ENCODE measurements around the gene TTBK1.

The TTBK1 gene

DNA sequence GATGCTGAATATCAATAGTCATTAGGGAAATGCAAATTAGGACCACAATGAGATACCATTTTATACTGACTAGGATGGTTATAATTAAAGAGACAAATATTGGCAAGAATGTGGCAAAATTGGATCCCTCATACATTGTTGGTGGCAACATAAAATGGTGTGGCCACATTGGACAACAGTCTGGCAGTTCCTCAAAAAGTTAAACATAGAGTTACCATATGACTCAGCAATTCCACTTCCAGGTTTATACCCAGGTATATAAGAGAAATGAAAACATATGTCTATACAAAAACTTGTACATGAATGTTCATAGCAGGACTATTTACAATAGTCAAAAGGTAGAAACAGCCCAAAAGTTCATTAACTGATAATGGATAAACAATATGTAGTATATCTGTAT is 67.3 kb downstream of the TTBK1 start:
- no peak for DNase-seq (ENCODE audit: extremely low spot score)
- ChIA-PET CTCF (interaction anchor here (1.4 kb wide), 1 partner anchor 79 kb away, joined by 3 read pairs; no protein-coding TSS in a partner anchor), POLR2A (no interaction called here)
- TF ChIP-seq, protein P1, sequence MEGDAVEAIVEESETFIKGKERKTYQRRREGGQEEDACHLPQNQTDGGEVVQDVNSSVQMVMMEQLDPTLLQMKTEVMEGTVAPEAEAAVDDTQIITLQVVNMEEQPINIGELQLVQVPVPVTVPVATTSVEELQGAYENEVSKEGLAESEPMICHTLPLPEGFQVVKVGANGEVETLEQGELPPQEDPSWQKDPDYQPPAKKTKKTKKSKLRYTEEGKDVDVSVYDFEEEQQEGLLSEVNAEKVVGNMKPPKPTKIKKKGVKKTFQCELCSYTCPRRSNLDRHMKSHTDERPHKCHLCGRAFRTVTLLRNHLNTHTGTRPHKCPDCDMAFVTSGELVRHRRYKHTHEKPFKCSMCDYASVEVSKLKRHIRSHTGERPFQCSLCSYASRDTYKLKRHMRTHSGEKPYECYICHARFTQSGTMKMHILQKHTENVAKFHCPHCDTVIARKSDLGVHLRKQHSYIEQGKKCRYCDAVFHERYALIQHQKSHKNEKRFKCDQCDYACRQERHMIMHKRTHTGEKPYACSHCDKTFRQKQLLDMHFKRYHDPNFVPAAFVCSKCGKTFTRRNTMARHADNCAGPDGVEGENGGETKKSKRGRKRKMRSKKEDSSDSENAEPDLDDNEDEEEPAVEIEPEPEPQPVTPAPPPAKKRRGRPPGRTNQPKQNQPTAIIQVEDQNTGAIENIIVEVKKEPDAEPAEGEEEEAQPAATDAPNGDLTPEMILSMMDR (IDR thresholded peaks at IDR 0.05; ENCODE audit: control extremely low read depth, extremely low read depth, low read depth, missing control alignments): no peak

DNA sequence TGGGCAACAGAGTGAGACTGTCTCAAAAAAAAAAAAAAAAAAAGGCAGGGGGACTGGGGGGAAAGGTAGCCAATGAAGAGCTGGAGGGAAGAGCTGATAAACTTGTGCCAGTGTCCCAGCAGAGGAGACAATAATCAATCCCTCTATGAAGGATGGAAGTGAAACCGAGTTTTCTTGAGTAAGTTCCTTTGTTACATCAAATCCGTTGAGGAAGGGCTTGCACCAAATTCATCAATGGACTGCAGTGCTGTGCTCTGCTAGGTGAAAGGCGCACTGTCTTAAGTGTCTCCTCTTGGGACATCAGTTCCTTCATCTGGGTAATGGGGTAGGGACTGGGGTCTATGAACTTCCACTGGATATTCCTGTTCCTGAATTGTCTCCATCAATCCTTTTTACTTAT is 68.4 kb downstream of the TTBK1 start:
- DNase-seq (ENCODE audit: extremely low spot score): no peak
- ChIA-PET CTCF (interaction anchor here (1.4 to 1.7 kb wide), 3 partner anchors 11 to 200 kb away, joined by 3 read pairs; no protein-coding TSS in a partner anchor), POLR2A (no interaction called here)
- TF ChIP-seq, protein P1 (IDR thresholded peaks at IDR 0.05; ENCODE audit: control extremely low read depth, extremely low read depth, low read depth, missing control alignments): no peak

DNA sequence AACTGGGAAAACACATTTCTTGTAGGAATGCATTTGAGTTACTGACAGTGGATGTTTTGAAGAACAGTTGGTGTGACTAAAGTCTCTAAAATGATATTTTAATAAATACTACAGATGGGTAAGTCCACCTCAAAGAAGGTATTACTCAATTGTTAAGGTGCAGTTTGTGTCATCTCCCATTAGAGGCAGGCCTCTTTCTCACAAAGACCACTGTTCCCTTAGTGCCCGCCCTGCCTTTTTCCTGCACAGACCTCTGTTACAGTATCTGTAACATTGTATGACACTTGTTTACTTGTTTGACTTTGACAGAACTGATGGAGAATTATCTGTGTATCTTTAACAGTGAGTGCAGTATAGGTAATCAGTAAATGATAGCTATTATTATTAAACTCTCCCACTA is 70.5 kb downstream of the TTBK1 start:
- ChIA-PET POLR2A (interaction anchor here (0.6 to 1.1 kb wide), 2 partner anchors 8 to 164 kb away, joined by 4 to 6 read pairs; partner anchors contain the start of gene TJAP1), CTCF (interaction anchor here (1.0 to 3.3 kb wide), 10 partner anchors 9 to 158 kb away, joined by 3 to 11 read pairs (median 4); no protein-coding TSS in a partner anchor)
- DNase-seq (ENCODE audit: extremely low spot score): no peak
- TF ChIP-seq, protein P1 (IDR thresholded peaks at IDR 0.05; ENCODE audit: control extremely low read depth, extremely low read depth, low read depth, missing control alignments): no peak

DNA sequence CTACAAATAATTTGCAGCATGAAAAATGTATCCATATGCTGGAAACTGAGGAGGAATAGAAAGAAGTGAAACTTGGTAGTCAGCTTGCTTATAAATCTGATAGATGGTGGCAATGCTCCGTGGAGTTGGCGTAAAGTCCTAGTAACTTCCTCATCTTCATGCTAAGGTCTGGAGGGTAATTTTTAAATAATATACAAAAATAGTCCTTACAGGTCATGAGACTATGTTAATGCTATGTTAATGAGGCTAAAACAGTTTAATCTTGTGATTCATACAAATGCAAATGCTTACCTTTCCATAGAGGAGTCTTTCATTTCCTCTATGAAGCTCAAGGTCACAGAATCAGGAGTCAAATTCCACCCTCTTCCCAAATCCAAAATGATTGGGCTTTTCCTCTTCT is 74.7 kb downstream of the TTBK1 start:
- ChIA-PET CTCF (interaction anchor here (0.7 to 1.8 kb wide), 4 partner anchors 8 to 189 kb away, joined by 3 to 9 read pairs (median 4); partner anchors contain the start of gene CRIP3), POLR2A (no interaction called here)
- no peak for DNase-seq (ENCODE audit: extremely low spot score)
- TF ChIP-seq, protein P1 (IDR thresholded peaks at IDR 0.05; ENCODE audit: control extremely low read depth, extremely low read depth, low read depth, missing control alignments): no peak

DNA sequence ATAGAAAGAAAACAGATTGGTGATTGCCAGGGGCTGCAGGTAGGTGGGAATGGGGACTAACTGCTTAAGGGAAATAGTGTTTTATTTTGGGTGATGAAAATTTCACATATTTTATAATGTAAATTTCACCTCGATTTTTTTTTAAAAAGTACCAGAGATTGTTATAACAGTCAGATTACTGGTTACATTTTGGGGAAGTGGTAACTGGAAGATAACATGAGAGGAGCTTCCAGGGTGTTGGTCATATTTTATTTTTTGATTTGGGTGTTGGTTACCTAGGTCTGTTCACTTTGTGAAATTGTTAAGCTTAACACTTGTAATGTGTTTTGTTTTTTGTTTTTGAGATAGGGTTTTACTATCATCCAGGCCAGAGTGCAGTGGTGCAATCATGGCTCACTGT is 82.6 kb downstream of the TTBK1 start:
- CTCF ChIA-PET: interaction anchor here (1.0 kb wide), 1 partner anchor 8 kb away, joined by 3 read pairs; no protein-coding TSS in a partner anchor
- POLR2A ChIA-PET: no interaction called here
- DNase-seq (ENCODE audit: extremely low spot score): no peak
- TF ChIP-seq, protein P1 (IDR thresholded peaks at IDR 0.05; ENCODE audit: control extremely low read depth, extremely low read depth, low read depth, missing control alignments): no peak

DNA sequence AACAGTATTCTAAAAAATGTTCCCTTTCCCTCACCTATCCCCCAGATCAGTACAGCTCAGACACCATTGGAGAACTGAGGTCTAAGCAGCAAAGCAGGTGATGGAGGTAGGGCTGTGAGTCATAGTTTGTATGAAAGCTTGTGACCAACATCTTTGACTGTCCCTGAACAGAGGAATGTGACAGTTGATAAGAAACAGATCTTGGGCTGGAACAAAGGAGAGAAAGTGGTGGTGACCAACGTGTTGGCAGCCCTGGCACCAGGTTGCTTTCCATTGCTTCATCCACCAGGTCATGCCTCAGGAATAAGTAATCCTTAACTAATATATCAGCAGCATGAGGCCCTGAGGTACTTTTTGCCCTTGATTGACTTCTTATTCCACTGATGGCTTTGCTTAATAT is 85.2 kb downstream of the TTBK1 start:
- POLR2A ChIA-PET: no interaction called here
- TF ChIP-seq, protein P1 (IDR thresholded peaks at IDR 0.05; ENCODE audit: control extremely low read depth, extremely low read depth, low read depth, missing control alignments): no peak
- CTCF ChIA-PET: interaction anchor here (1.6 to 3.1 kb wide), 2 partner anchors 10 to 21 kb away, joined by 3 to 13 read pairs; partner anchors contain the start of gene CRIP3
- DNase-seq (ENCODE audit: extremely low spot score): no peak
